Measurements from ENCODE around the gene AS3MT.

DNA sequence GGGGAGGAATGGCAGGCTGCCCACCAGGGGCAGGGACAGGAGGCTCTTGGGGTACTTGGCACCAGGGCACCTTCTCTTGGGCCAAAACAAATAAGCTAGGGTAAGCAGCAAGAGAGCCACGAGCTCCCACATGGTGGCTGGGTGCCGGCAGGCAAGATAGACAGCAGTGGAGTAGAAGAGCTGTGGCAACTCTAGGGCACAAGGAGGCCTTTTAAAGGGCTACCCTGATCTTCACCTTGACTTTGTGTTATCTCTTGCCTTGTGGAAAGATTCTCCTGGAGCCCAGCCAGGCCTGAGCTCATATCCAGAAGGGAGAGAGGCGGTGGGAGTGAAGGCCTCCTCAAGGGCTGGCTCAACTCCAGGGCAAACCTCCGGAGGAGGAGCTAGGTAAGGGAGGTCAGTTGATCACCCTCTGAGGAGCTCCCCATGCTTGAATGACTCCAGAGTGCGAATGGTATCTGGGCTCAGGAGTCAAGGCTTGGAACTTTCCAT lies 32.0 kb upstream of the AS3MT start, which contains the start of gene CYP17A1:
- TF ChIP-seq, protein P1, sequence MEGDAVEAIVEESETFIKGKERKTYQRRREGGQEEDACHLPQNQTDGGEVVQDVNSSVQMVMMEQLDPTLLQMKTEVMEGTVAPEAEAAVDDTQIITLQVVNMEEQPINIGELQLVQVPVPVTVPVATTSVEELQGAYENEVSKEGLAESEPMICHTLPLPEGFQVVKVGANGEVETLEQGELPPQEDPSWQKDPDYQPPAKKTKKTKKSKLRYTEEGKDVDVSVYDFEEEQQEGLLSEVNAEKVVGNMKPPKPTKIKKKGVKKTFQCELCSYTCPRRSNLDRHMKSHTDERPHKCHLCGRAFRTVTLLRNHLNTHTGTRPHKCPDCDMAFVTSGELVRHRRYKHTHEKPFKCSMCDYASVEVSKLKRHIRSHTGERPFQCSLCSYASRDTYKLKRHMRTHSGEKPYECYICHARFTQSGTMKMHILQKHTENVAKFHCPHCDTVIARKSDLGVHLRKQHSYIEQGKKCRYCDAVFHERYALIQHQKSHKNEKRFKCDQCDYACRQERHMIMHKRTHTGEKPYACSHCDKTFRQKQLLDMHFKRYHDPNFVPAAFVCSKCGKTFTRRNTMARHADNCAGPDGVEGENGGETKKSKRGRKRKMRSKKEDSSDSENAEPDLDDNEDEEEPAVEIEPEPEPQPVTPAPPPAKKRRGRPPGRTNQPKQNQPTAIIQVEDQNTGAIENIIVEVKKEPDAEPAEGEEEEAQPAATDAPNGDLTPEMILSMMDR (optimal IDR thresholded peaks at IDR 0.05 in 1 of 3, IDR thresholded peaks at IDR 0.05 in 1 of 3, conservative IDR thresholded peaks at IDR 0.05 in 1 of 3; ENCODE audit: extremely low read depth in 1 of 3, insufficient read depth in 2 of 3, low read length in 3 of 3) = no peak
- no peak for TF ChIP-seq EZH2 (IDR thresholded peaks at IDR 0.05; ENCODE audit: low read length)

Measured in keratinocyte (primary cell).